CD4-positive, alpha-beta T cell treated with Interleukin-4 for 4 hours (primary cell): ENCODE data around the gene ANKS3.

Experiments
- DNase-seq: peaks from one replicate; pipeline ENCODE4 v3.0.0-alpha.2; 2020

ANKS3 gene

GRCh38 chr16:4683255-4684057, 50.6 kb downstream of the ANKS3 start:
- DNase-seq: no peak

- DNase-seq: no peak
Observed at GRCh38 chr16:4682616-4683254, 51.3 kb downstream of the ANKS3 start.

GRCh38 chr16:4682084-4682591, 51.9 kb downstream of the ANKS3 start:
- DNase-seq: no peak

- no peak for DNase-seq
Observed at GRCh38 chr16:4681471-4682083, 52.5 kb downstream of the ANKS3 start.

- no peak for DNase-seq
Observed at GRCh38 chr16:4680673-4681470, 53.2 kb downstream of the ANKS3 start.

GRCh38 chr16:4679850-4680636, 54.0 kb downstream of the ANKS3 start:
- DNase-seq: no peak

- DNase-seq: no peak
Observed at GRCh38 chr16:4679156-4679849, 54.8 kb downstream of the ANKS3 start.

- no peak for DNase-seq
Observed at GRCh38 chr16:4678596-4678995, 55.5 kb downstream of the ANKS3 start.

- DNase-seq: no peak
Observed at GRCh38 chr16:4677994-4678393, 56.1 kb downstream of the ANKS3 start.

- no peak for DNase-seq
Observed at GRCh38 chr16:4677390-4677789, 56.7 kb downstream of the ANKS3 start.

GRCh38 chr16:4676831-4677230, 57.2 kb downstream of the ANKS3 start:
- no peak for DNase-seq

GRCh38 chr16:4675864-4676786, 57.9 kb downstream of the ANKS3 start:
- DNase-seq: peak; percentile 68

GRCh38 chr16:4674926-4675530, 59.0 kb downstream of the ANKS3 start:
- no peak for DNase-seq

GRCh38 chr16:4673387-4674046, 60.6 kb downstream of the ANKS3 start:
- no peak for DNase-seq

GRCh38 chr16:4668313-4668960, 65.6 kb downstream of the ANKS3 start:
- DNase-seq: no peak

GRCh38 chr16:4667203-4667963, 66.7 kb downstream of the ANKS3 start:
- DNase-seq: no peak

GRCh38 chr16:4666537-4667202, 67.4 kb downstream of the ANKS3 start:
- DNase-seq: no peak
